MCF 10A (cell line): ENCODE results near the gene PTPRR. TPM values are rescaled to one million over a fixed set of nuclear protein-coding genes. Genes with fewer than 3 reads are reported as not detected.

Source experiments
- BruUV-seq: library from RNA; stranded (reverse); fragments of 400-500 nt; replicated peaks from 2 replicates; lab custom pipeline; 2021; lab: Mats Ljungman, UMichigan
- CTCF ChIA-PET: fragments of 300-600 bp; sonication (Branson Sonifier 250); formaldehyde crosslinking; extraction: SDS; loops from one replicate; lab custom pipeline; 2021; ENCODE audit warnings: antibody characterized with exemption, inconsistent platforms; lab: Yijun Ruan, JAX
- POLR2A ChIA-PET: fragments of 300-600, 350-650 bp; sonication (Branson Sonifier 250); formaldehyde crosslinking; extraction: SDS; loops from one replicate; lab custom pipeline; 2020; ENCODE audit warnings: antibody characterized with exemption, inconsistent platforms; lab: Yijun Ruan, JAX
- DNase-seq: peaks from one replicate; pipeline ENCODE4 v3.0.0-alpha.2; 2018; ENCODE audit not compliant: unreplicated experiment
- H3K27ac Mint-ChIP-seq: one replicate; pipeline ENCODE4 v1.8.0; 2022; ENCODE audit warnings: mild to moderate bottlenecking, low read depth, mixed read lengths; ENCODE audit not compliant: unreplicated experiment
- H3K27me3 Mint-ChIP-seq: one replicate; pipeline ENCODE4 v1.8.0; 2022; ENCODE audit warnings: mixed read lengths; ENCODE audit not compliant: insufficient read depth, unreplicated experiment
- H3K36me3 Mint-ChIP-seq: one replicate; pipeline ENCODE4 v1.8.0; 2022; ENCODE audit warnings: mild to moderate bottlenecking, moderate library complexity, mixed read lengths; ENCODE audit not compliant: insufficient read depth, unreplicated experiment
- H3K4me1 Mint-ChIP-seq: one replicate; pipeline ENCODE4 v1.8.0; 2022; ENCODE audit warnings: mixed read lengths; ENCODE audit not compliant: insufficient read depth, unreplicated experiment
- H3K4me3 Mint-ChIP-seq: one replicate; pipeline ENCODE4 v1.8.0; 2022; ENCODE audit warnings: mild to moderate bottlenecking, moderate library complexity, mixed read lengths; ENCODE audit not compliant: unreplicated experiment
- H3K9me3 Mint-ChIP-seq: one replicate; pipeline ENCODE4 v1.8.0; 2022; ENCODE audit warnings: mixed read lengths; ENCODE audit not compliant: unreplicated experiment
- CTCF ChIP-seq: fragments of 200-600 bp; IDR thresholded peaks from one replicate; pipeline ENCODE4 v1.8.0; 2022; ENCODE audit warnings: antibody characterized with exemption, mild to moderate bottlenecking; ENCODE audit not compliant: unreplicated experiment
- intact Hi-C: fragments of 100-400 bp; cut with micrococcal nuclease; formaldehyde crosslinking; loops from 2 replicates; pipeline ENCODE4 v1.14.1; 2022
- total RNA-seq: library from RNA; stranded (reverse); gene quantifications from 2 replicates; pipeline ENCODE4 v1.2.3, GENCODE V29; 2022

Gene PTPRR
- total RNA-seq, 1 experiment from 2014 or later, result not detected

GRCh38 chr12:70829070-70829469, 91.5 kb downstream of the PTPRR start:
- H3K4me1 Mint-ChIP-seq, result peaks cover 8% of the 10 kb centered on the region
- DNase-seq, result no peak
- intact Hi-C loops, result no loop called here
- no peak overlapping the region for H3K27ac Mint-ChIP-seq
- no peaks in the 10 kb centered on the region for H3K27me3 Mint-ChIP-seq
- ChIA-PET POLR2A (no interaction called here), CTCF (no interaction called here)
- BruUV-seq, result no TSS peak
- H3K36me3 Mint-ChIP-seq, result no peaks in the 10 kb centered on the region
- no peak overlapping the region for H3K4me3 Mint-ChIP-seq
- no peaks in the 10 kb centered on the region for H3K9me3 Mint-ChIP-seq
- no peak for TF ChIP-seq CTCF

GRCh38 chr12:70828351-70828750, 92.2 kb downstream of the PTPRR start:
- DNase-seq, result no peak
- Mint-ChIP-seq H3K4me3 (no peak overlapping the region), H3K27ac (no peak overlapping the region), H3K36me3 (no peaks in the 10 kb centered on the region), H3K4me1 (peaks cover 10% of the 10 kb centered on the region), H3K9me3 (no peaks in the 10 kb centered on the region), H3K27me3 (no peaks in the 10 kb centered on the region)
- BruUV-seq, result no TSS peak
- ChIA-PET CTCF (no interaction called here), POLR2A (no interaction called here)
- TF ChIP-seq CTCF, result no peak
- intact Hi-C loops, result no loop called here

DNA sequence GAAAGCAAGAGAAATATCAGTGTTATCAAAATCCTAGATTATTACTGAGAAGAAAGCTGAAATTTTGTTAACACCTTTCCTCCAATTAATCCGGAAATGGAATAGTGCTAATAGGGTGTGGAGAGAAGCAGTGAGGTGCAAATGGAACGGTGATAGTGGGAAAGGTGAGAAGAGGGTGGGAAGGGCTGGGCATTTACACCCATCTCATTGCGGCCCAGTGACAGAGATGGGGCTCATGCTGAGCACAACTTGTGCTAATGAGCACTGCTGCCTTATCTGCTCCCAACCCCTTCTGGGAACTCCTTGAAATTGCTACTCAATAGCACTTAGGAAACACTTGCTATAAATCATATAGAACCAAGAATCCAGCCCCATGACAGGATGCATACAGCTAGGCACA, 94.4 kb downstream of the PTPRR start:
- Mint-ChIP-seq H3K4me3 (no peak overlapping the region), H3K9me3 (no peaks in the 10 kb centered on the region), H3K4me1 (peaks cover 8% of the 10 kb centered on the region), H3K27ac (no peak overlapping the region), H3K36me3 (no peaks in the 10 kb centered on the region), H3K27me3 (no peaks in the 10 kb centered on the region)
- intact Hi-C loops, result no loop called here
- ChIA-PET POLR2A (interaction anchor here (0.5 to 2.2 kb wide), 2 partner anchors 11 to 34 kb away, joined by 3 to 6 read pairs; no protein-coding TSS in a partner anchor), CTCF (interaction anchor here (0.6 kb wide), 1 partner anchor 8 kb away, joined by 3 read pairs; no protein-coding TSS in a partner anchor)
- BruUV-seq, result no TSS peak
- no peak for TF ChIP-seq CTCF
- no peak for DNase-seq

GRCh38 chr12:70824511-70824910, 96.0 kb downstream of the PTPRR start:
- Mint-ChIP-seq H3K4me3 (no peak overlapping the region), H3K9me3 (peaks cover 7% of the 10 kb centered on the region), H3K4me1 (peaks cover 8% of the 10 kb centered on the region), H3K27me3 (no peaks in the 10 kb centered on the region), H3K36me3 (no peaks in the 10 kb centered on the region), H3K27ac (no peak overlapping the region)
- intact Hi-C loops, result no loop called here
- ChIA-PET CTCF (interaction anchor here (0.7 to 1.0 kb wide), 2 partner anchors 25 to 1406 kb away, joined by 3 read pairs; no protein-coding TSS in a partner anchor), POLR2A (no interaction called here)
- no peak for TF ChIP-seq CTCF
- no TSS peak for BruUV-seq
- DNase-seq, result no peak
